ENCODE data around the gene MAGI1.

DNA sequence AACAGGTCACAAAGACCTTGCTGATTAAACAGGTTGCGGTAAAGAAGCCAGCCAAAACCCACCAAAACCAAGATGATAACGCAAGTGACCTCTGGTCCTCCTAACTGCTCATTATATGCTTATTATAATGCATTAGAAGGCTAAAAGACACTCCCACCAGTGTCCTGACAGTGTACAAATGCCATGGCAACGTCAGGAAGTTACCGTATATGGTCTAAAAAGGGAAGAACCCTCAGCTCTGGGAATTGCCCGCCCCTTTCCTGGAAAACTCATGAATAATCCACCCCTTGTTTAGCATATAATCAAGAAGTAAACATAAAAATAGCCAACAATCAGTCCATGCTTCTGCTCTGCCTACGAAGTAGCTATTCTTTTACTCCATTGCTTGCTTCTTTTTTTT lies 108.1 kb downstream of the MAGI1 start:
- no peak for TF ChIP-seq POLR2AphosphoS5 (IDR thresholded peaks at IDR 0.05)
- no peak for TF ChIP-seq POLR2A (IDR thresholded peaks at IDR 0.05)

Data from breast epithelium (tissue), 3 donors.